ENCODE results near the gene SOX21. TPM values are rescaled to one million over a fixed set of nuclear protein-coding genes. Genes with fewer than 3 reads are reported as not detected.

SOX21 gene
- total RNA-seq, 1 donor from 2014 or later: 61.1 TPM

DNA sequence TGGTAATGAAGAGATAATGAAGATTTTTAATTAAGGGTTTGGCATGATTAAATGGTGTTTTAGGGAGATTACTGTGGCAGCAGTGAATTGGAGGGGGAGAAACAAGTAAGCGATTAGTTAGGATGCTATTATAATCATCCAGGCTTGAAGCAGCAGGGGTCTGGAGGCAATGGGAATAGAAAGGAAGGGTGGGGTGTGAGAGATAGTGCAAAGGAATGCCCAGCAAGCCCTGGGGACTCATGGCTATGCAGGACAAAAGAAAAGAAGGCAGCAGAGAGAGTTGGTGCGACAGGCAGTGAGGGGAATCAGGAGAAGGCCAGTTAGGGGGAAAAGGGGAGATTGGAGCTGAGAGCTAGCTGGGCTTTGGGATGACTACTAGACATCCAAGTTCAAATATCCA is 34.5 kb downstream of the SOX21 start:
- no peak for DNase-seq (ENCODE audit: low spot score, unreplicated experiment)
- Mint-ChIP-seq H3K27me3 (peaks cover 40% of the 10 kb centered on the region), H3K4me1 (ENCODE audit: low read depth) (peaks cover 8% of the 10 kb centered on the region), H3K27ac (no peak overlapping the region), H3K4me3 (ENCODE audit: low read depth) (no peak overlapping the region), H3K36me3 (ENCODE audit: insufficient read depth) (peaks cover 2% of the 10 kb centered on the region), H3K9me3 (ENCODE audit: low read depth) (no peaks in the 10 kb centered on the region)
- TF ChIP-seq CTCF (IDR thresholded peaks at IDR 0.05; ENCODE audit: unreplicated experiment): no peak

GRCh38 chr13:94674609-94675348 is 37.6 kb downstream of the SOX21 start:
- H3K4me3 Mint-ChIP-seq (ENCODE audit: low read depth): no peak overlapping the region
- peaks cover 6% of the 10 kb centered on the region for H3K4me1 Mint-ChIP-seq (ENCODE audit: low read depth)
- H3K27ac Mint-ChIP-seq: no peak overlapping the region
- TF ChIP-seq CTCF (IDR thresholded peaks at IDR 0.05; ENCODE audit: unreplicated experiment): peak; percentile 89
- H3K9me3 Mint-ChIP-seq (ENCODE audit: low read depth): no peaks in the 10 kb centered on the region
- H3K27me3 Mint-ChIP-seq: peaks cover 42% of the 10 kb centered on the region
- peaks cover 2% of the 10 kb centered on the region for H3K36me3 Mint-ChIP-seq (ENCODE audit: insufficient read depth)
- DNase-seq (ENCODE audit: low spot score, unreplicated experiment): peak; percentile 55

GRCh38 chr13:94673851-94674250 is 38.5 kb downstream of the SOX21 start:
- TF ChIP-seq CTCF (IDR thresholded peaks at IDR 0.05; ENCODE audit: unreplicated experiment): no peak
- Mint-ChIP-seq H3K36me3 (ENCODE audit: insufficient read depth) (peaks cover 2% of the 10 kb centered on the region), H3K27me3 (peaks cover 39% of the 10 kb centered on the region), H3K4me1 (ENCODE audit: low read depth) (peaks cover 6% of the 10 kb centered on the region), H3K27ac (no peak overlapping the region), H3K9me3 (ENCODE audit: low read depth) (no peaks in the 10 kb centered on the region), H3K4me3 (ENCODE audit: low read depth) (no peak overlapping the region)
- no peak for DNase-seq (ENCODE audit: low spot score, unreplicated experiment)

DNA sequence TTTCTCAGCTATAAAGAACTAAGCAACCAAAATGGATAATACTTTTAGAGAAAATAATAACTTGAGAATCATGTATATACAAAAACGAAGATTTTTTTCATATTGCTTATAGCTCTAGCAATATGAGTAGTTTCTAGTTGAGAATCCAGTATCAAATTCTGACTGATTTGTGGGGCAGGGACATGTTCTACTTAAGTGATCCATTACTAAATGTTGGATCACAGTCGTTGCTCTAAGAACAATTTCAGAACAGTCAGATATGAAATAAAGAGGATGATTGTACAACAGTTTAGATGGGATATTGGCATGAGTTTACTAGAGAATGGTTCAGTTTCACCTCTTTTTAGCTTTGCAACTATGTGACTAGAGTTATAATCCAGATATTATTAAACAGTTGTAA is 39.9 kb downstream of the SOX21 start:
- Mint-ChIP-seq H3K4me1 (ENCODE audit: low read depth) (peaks cover 6% of the 10 kb centered on the region), H3K4me3 (ENCODE audit: low read depth) (no peak overlapping the region), H3K36me3 (ENCODE audit: insufficient read depth) (no peaks in the 10 kb centered on the region), H3K27me3 (peaks cover 41% of the 10 kb centered on the region), H3K27ac (no peak overlapping the region), H3K9me3 (ENCODE audit: low read depth) (no peaks in the 10 kb centered on the region)
- no peak for DNase-seq (ENCODE audit: low spot score, unreplicated experiment)
- no peak for TF ChIP-seq CTCF (IDR thresholded peaks at IDR 0.05; ENCODE audit: unreplicated experiment)

DNA sequence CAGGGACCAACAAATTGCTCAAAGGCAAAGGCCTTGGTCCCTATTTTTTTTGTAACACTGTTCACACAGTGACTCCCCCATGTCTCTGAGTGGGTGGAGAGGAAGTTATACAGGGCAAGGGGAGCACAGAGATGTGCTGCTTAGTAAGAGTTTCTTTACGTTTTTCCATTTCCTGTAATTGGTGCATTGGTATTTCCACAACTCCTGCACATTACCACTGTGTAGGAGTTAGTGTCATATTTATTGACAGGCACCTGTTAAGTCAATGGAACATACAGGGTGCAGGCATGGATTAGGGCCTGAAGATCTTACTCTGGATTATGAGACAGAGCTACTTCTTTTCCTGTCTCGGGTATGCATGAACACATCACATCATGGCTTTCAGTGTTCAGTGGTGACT is 45.2 kb downstream of the SOX21 start:
- H3K4me1 Mint-ChIP-seq (ENCODE audit: low read depth): peaks cover 22% of the 10 kb centered on the region
- no peaks in the 10 kb centered on the region for H3K36me3 Mint-ChIP-seq (ENCODE audit: insufficient read depth)
- no peak overlapping the region for H3K4me3 Mint-ChIP-seq (ENCODE audit: low read depth)
- TF ChIP-seq CTCF (IDR thresholded peaks at IDR 0.05; ENCODE audit: unreplicated experiment): no peak
- peaks cover 67% of the 10 kb centered on the region for H3K27me3 Mint-ChIP-seq
- no peak overlapping the region for H3K27ac Mint-ChIP-seq
- DNase-seq (ENCODE audit: low spot score, unreplicated experiment): no peak
- no peaks in the 10 kb centered on the region for H3K9me3 Mint-ChIP-seq (ENCODE audit: low read depth)
